Cerebellar nuclear complex (tissue), 1 donor: ENCODE measurements around the gene NUDC.
"Not testable (repeated sequence)": the region's sequence is repeated elsewhere in the genome, so short reads cannot be mapped to it uniquely, and the experiment has no call there.

Source experiments
- DNase-seq, 2 experiments: peaks; one replicate each; lab custom pipeline; 2025; lab: John Stamatoyannopoulos, UW

The NUDC gene

DNA sequence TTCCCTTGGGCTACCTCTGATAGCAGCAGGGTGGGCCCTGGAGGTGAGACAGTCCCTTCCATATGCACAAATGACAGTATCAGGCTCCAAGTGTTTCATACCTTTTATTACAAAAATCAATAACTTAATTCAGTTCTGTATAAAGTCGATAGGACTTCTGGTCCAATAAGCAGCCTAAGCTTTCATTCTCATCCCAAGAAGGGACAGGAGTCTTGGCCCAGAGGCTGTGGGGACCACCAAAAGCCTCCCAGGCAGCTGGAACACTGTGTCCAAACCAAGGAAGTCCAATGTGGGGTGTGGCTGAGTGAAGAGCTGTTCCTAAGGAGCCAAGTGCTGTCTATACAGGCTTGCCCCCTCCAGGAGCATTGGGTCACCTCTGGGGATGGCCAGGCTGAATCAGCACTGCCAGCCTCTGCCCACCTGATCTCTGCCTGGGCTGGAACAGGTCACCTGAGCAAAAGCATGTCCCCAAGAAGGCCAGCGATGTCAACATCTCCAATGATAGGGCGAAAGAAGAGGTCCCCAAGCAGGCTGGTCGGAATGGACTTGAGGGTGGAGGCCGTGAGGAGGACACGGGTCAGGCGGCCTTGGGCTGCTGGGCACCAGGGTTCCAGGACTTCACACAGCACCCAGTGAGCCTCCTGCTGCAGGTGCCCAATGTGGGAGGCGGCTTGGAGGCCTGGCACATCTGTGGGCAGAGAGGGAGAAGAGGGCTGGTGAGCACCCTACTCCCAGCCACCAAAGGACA lies 10.0 kb upstream of the NUDC start:
- no peak for DNase-seq

DNA sequence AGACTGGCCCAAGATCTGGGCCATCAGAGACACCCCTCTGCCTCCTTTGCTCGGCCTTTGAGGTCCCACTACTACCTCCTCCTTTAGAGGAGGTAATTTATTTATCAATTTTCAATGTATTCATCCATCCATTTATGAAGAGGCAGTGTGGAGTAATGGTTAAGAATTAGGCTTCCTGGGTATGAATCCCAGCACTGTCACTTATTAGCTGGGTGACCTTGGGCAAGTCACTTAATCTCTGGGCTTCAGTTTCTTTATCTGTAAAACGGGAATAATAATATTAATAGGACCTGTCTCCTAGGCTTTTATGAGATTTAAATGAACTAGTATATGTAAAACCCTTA lies 9.4 kb upstream of the NUDC start:
- no peak for DNase-seq

DNA sequence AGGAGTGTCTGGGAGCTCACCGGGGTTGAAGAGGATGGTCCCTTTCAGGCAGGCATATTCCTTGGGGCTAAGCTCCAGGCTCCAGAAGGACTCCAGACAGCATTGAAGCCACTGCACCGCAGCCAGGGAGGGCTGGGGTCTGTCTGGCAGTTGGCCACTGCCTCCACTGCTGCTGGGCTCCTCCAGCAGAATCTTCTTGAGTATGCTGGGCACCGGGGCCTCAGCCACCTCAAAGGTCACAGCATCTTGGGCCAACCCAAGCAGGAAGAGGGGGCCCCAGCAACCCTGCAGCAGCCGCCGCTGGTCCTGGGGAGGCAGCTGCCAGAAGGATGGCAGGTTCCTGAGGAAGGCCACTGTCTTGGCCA lies 8.2 kb upstream of the NUDC start:
- DNase-seq, result no peak

DNA sequence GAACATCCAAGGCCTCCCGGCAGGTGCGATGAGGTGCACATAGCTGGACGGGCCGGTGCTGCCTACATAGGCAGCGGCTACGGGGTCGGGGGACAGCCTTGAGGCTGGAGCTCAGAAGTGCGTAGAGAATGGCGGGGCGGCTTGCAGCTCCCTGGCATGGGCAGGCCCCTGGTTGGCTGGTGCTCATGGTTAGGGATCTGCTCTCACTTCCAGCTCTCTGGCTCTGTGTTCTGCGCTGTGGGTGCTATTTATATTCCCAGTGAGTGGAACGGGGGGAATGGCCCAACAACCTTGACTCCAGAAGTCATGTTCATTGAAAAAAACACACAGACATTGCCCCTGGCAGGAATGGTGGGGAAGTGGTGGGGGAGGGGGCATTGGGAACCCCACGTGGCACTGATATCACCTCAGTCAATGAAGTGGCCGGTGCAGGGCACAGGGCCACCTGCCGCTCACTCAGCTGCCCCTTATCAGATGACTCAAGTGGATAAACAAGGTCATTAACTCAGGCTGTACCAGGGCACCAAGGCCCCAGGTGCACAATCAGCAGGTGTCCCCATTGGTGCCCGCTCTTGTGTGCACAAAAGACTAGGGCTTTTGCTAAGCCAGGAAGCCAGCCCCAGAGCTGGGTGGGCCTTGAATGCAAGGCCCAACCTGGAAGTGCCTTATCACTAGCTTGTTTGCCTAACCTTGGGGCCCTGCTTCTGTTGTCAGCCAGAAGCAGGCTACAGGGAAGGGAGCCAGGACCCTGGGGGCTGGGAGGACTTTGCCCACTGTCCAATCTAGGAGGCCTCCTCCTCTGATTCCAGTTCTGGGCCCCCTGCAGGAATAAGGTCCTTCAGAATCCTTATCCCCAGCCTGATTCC lies 7.6 kb upstream of the NUDC start, which contains the start of gene NR0B2:
NR0B2 (minus strand) TSS at position 222 of the 866 bp plus-strand sequence; CDS start at position 187, 35 bp downstream.
- no peak for DNase-seq

DNA sequence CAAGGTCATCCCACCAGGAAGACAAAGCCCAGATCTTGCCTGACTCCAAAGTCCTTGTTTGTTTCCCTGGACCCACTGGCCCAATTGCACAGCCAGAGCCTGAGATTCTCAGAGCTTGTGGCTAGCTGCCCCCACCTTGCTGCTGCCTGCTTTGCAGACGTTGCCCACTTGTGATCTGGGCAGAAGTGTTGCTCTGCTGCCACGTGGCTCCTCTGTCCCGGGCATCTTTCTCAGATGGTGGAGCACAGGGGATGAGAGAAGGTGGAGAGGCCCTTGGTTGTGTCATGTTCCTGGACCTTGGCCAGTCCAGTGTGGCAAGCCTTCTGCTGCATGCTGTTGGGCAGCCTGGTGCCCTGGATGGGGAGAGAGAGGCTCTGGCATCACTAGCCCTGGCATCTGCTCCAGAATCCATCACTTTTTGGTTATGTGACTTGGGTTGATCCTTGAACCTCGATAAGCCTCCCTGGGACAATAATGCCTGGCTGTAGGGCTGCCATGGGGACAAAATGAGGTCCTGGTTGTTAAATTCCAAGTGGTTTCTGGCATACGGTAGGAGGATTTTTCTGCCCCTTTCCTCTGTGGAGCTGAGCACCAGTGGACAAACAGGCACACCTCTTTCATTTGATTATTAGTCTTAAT lies 6.2 kb upstream of the NUDC start:
- DNase-seq, result no peak

DNA sequence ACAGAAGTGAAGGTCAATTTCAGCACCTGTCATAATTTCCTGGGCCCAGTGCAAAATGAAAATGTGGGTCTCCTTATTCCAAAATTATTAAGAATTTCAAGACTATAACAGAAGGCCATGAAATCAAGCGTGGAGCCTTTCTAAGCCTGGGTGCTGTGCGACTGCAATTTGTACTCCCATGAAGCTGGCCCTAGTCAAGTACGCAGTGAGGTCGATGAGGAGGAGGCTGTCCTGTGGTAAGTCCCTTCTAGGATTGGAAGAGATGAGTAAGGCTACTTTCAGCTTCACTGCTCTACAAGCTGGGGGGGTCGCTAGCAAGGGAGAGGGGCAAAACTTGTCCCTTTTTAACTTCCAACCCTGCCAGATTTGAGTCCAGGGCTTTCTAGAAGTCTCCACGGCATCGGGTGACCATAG lies 410 bp upstream of the NUDC start:
- DNase-seq, result no peak

DNA sequence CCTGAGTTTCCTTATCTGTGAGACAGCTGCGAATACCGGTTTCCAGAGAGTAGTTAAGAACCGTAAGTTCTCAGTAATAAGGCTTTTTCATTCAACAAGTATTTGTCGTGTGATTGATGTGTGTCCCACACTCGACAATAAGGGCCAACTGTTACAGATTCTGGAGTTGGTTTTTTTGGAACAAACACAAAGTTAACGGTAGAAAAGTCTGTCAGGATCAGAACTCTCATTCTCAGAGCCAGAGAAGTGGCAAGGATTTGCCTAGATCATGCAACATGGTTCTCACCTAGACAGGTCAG lies 837 bp downstream of the NUDC start:
- no peak for DNase-seq

DNA sequence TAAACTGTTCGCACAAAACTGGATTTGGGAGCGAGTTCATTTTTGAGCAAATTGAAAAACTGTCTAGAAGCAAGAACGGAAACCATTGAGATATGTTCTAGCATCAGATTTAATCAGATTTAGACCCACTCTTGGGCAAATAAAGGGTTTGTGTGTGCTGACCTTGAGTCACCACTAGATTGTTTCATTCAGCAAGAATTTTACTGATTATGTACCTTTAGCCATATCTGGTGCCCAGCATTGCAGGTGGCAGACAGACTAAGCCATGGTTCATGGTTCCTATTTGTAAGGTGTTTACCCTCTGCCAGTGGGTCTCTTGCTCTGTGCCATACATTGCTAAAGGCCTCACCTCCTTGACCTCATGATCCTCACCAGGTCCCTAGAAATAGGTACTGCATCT lies 1.4 kb downstream of the NUDC start:
- DNase-seq, result no peak

DNA sequence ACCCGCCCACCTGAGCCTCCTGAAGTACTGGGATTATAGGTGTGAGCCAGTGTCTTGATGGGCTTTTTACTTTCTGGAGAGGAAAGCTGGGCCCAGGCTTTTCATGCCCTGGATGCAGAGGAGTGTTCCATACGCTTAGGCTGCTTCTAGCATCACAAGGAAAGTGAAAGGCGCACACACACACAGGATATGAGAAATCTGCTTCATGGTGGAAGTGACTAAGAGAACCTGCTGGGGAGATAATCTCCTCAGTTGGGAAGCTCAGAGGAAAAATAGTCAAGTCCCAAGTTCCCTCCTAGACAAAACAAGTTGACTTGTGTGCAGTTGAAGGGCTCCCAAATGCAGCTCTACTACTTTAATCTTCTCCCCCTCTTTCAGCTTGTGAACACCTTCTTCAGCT lies 2.2 kb downstream of the NUDC start:
- no peak for DNase-seq

DNA sequence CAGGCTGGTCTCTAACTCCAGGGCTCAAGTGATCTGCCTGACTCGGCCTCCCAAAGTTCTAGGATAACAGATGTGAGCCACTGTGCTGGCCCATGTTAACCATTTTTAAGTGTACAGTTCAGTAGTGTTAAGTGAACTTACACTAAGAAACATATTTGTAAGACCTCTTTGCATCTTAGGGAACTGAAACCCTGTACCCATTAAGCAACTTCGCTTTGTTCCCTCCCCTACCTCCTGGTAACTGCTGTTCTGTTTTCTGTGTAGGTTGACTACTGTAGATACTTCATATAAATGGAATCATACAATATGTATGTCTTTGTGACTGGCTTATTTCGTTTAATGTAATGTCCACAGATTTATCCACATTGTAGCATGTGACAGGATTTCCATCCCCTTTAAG lies 11.0 kb downstream of the NUDC start:
- no peak for DNase-seq

DNA sequence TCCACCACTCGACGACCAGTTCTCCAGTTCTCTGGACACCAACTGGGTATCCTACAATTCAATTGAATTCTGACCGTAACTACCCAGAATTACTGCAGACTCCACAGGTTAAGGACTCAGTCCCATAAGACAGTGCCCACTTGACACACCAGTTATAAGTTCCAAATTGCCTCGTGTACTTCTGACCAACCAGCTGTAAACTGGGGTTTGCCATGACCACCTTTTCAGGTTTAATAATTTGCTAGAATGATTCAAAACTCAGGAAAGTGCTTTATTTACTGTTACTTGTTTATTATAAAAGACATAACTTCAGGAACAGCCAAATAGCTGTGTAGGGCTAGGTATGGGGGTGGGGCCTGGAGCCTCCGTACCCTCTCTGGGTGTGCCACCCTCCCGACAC lies 15.3 kb downstream of the NUDC start:
- no peak for DNase-seq

DNA sequence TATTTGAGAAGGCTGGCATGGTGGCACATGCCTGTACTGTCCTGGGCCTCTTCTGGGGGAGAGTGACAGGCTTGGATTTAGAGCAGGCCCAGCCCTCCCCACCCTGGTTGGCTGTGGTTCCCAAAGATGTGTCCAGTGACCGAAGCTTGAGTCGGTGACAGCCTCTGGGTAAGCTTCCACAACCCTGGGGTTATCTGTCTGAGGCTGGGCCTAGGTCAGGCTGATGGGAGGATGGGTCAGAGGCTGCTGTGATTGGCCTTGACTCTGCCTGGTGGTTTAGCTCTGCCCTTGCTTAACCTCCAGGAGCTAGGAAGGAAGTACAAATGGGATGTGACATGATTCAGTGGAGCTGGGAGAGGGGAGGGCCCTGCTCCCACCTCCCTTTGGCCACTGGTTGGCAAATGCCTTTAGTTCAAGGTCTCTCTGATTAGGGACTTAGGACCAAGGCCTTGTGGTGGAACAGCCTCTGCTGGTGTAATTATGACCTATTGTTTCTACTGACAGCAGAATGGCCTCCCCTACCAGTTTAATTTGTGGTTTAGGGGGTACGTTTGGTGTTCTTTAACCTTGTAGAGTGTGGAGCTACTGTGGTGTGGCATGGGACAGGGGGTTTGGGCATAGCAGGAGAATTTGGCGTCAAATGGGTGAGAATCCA lies 16.6 kb downstream of the NUDC start:
- no peak for DNase-seq

DNA sequence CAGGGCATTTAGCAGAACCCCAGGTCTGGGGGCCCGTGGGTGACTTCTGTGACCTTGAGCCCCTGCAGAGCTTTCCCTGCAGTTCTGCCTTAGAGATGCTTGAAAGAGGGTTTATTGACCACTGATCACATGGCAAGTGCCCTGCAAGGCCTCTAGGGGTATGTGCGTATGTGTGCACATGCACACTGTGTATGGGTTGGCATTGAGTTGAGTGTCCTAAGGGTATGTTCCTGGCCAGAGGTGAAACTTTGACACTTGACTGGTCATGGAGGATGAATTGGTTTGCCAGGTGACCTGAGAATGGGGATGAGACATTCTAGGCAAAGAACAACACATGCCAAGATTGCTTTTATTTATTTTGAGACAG lies 17.1 kb downstream of the NUDC start:
- DNase-seq, result no peak

DNA sequence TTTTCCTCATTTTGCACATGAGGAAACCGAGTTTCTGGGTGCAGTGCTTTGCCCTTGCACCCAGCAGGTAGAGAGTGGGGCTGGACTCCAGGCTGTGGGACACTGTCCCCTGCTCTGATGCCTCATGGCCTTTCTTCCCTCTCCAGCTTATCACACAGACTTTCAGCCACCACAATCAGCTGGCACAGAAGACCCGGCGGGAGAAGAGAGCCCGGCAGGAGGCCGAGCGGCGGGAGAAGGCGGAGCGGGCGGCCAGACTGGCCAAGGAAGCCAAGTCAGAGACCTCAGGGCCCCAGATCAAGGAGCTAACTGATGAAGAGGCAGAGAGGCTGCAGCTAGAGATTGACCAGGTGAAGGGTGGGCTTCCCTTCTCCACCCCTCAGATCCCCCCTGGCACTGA lies 19.8 kb downstream of the NUDC start:
- DNase-seq, result no peak

DNA sequence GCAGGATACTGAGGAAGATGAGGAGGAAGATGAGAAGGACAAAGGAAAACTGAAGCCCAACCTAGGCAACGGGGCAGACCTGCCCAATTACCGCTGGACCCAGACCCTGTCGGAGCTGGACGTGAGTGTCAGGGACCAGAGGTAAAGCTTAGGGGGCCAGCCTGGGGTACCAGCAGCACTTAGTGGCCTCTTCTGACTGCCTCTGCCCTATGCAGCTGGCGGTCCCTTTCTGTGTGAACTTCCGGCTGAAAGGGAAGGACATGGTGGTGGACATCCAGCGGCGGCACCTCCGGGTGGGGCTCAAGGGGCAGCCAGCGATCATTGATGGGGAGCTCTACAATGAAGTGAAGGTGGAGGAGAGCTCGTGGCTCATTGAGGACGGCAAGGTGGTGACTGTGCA lies 21.1 kb downstream of the NUDC start:
- DNase-seq, result no peak

DNA sequence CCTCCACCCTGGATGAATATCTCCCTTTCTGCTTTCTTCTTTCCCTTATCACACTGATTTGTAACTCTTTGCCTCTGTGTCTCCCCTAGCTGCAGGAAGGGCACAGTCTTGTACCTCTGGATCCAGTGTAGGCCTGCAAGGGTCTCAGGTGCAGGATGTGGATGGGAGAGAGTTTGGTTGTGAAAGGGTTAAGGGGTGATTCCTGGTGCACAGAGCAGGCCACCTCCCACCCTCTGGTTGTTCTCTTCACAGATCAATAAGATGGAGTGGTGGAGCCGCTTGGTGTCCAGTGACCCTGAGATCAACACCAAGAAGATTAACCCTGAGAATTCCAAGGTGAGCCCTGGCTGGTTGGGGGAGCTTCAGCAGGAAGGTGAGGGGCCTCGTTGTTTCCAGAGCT lies 23.6 kb downstream of the NUDC start:
- DNase-seq, result no peak

DNA sequence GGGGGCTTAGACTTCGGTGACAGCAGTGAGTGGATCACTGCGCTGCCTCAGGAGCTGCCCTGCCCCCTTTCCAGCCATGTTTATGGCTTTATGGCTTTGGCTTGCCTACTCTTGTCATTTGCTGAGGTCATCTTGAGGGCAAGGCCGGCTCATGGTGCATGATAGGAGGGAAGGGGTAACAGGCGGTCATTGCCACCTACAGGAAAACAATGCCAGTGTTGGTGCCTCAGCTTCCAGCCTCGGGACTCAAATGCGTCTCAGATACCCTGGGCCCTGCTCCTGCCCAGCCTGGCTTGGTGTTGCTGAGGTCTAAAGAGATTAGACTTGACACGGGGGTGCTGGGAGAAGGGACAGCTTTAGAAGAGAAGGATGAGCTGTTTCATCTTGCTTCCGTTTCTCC lies 24.2 kb downstream of the NUDC start:
- no peak for DNase-seq

DNA sequence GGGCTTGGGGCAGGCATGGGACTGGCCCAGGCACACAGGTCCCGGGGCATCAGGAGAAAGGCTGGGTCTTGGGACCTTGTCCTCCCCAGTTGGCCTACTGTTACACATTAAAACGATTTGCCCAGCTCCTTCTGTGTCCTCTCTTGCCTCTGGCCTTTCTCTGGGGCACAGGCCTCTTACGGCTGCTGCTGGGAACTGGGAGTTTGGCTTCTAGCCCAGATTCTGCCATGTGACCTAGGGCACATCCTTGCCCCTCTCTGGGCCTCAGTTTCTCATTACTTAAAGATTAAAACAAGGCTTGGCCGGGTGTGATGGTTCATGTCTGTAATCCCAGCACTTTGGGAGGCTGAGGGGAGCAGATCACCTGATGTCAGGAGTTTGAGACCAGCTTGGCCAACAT lies 24.7 kb downstream of the NUDC start:
- no peak for DNase-seq

DNA sequence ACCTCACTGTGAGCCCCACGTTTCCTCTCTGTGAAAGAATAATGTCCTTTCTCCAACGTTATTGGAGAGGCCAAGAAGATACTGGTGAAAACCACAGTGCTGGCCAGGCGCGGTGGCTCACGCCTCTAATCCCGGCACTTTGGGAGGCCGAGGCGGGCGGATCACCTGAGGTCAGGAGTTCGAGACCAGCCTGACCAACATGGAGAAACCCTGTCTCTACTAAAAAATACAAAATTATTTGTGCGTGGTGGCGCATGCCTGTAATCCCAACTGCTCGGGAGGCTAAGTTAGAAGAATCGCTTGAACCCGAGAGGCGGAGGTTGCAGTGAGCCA lies 27.1 kb downstream of the NUDC start:
- not testable (repeated sequence) for DNase-seq

DNA sequence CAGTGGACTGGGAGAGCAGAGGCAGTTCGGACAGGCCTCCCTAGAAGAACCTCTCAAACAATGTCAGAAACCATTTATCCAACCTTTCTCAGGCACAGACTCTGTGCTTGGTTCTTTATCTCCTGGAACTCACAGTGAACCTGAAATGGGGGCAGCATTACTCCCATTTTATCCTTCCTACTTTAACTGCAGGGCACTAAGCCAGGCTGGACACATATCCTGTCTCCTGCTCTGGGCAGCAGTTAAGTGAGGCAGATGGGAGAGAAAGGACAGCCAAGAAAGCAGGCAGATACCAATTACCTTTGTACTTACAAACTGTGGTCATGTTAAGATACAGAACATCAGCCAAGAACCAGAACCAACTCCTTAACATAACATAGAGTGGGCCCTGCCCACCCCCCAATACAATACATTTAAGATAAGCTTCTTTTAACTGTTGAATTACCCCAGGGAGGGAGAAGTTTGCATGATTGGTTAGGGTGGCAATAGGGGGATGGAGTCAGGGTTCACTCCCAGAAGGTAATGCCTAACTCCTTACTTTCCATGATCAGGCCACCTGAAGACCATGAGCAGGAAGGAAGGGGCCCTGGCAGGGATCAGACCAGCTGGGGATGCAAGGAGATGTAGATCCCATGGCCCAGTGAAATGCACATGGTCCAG lies 27.9 kb downstream of the NUDC start:
- no peak for DNase-seq

DNA sequence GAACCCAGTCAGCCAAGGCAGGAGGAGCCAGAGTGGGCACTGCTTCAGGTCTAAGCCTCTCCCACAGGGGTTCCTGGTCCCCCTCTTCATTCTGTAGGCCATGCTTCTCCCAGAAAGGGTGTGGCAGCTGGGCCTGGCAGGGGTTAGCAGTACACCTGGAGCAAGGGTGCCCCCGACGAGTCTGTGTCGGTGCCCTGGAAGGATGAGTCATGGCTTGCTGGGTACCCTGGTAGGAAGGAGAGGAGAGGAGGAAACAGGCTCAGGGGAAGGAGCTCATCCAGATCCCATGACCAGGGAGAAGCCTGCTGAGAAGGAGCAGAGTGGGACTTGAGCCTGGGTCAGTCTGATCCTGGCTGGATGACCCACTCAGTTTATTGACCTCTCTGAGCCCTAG lies 28.4 kb downstream of the NUDC start:
- no peak for DNase-seq

DNA sequence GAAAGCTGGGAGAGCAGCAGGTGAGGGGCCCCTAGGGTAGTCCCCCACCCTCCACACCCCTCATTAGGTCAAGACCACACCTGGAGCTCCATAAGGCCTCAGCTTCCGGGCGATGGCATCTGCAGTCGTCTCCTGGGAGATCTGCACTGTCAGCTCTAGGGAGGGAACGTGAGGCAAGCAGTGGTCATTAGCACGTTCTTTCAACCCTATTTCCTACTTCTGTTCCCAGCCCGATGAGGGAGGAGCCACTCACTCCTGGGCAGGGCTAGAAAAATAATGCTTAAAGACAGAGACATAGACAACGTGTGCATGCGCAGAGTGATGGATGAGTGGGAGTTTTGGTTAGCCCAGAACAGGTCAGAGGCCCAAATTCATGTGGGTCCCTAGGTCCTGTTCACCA lies 29.1 kb downstream of the NUDC start:
- no peak for DNase-seq

DNA sequence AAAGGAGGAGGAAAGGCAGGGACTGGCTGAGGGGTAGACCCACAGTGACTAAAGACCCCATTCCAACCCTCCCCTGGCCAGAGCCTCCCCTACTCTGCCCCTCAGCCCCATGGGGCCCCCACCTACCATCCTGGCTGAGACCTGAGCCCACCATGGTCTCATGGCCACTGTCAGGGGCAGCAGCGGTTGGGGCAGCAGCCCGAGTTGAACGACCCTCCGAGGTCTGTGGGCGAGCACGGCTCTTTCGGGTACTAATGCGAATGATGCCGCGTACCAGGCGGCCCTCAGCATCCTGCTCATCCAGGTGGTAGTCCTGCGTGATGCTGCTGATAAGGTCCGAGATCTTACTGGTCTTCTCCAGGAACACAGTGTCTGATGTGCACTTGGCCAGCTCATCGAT lies 29.7 kb downstream of the NUDC start:
- no peak for DNase-seq
